Ovary (tissue), 9 donors: Measurements from ENCODE around the gene SMPD1. TPM values are rescaled to one million over a fixed set of nuclear protein-coding genes. Genes with fewer than 3 reads are reported as not detected.
"Not testable (repeated sequence)": the region's sequence is repeated elsewhere in the genome, so short reads cannot be mapped to it uniquely, and the experiment has no call there.

ENCODE experiments used
- DNase-seq, 5 donors: peaks; one replicate each; pipeline ENCODE4 v3.0.0-alpha.2; 2019 to 2020
- H3K27ac ChIP-seq, 2 donors: fragments of 200-600 bp; one replicate each; pipeline versions ENCODE4 v1.5.1 to v1.8.0; 2019 to 2022
- H3K27me3 ChIP-seq: fragments of 200-600 bp; one replicate; pipeline ENCODE4 v1.8.0; 2022
- H3K36me3 ChIP-seq: fragments of 200-600 bp; sonication (generic); one replicate; pipeline ENCODE4 v1.5.1; 2019
- H3K4me1 ChIP-seq: one replicate; pipeline ENCODE4 v1.8.1; 2013; ENCODE audit warnings: mild to moderate bottlenecking, moderate library complexity; ENCODE audit not compliant: insufficient read depth
- H3K4me3 ChIP-seq: fragments of 200-600 bp; sonication (generic); one replicate; pipeline ENCODE4 v1.5.1; 2017
- H3K9me3 ChIP-seq, 2 donors: fragments of 200-600 bp in 1 of 2; sonication (generic) in 1 of 2; one replicate each; pipeline versions ENCODE4 v1.5.1 to v1.8.1; 2013 to 2019; ENCODE audit warnings: mild to moderate bottlenecking in 1 of 2, moderate library complexity in 1 of 2
- EP300 ChIP-seq: sonication (generic); formaldehyde crosslinking; IDR thresholded peaks from one replicate; pipeline ENCODE4 v1.6.1; 2017; ENCODE audit warnings: antibody characterized with exemption
- POLR2A ChIP-seq: fragments of 450-650 bp; IDR thresholded peaks from one replicate; pipeline ENCODE4 v1.6.1; 2017; ENCODE audit warnings: antibody characterized with exemption, mild to moderate bottlenecking, moderate library complexity
- WGBS, 3 donors: extraction: QIAGEN DNeasy Blood & Tissue Kit in 1 of 3; methylation state at CpG; one replicate each; pipeline versions ENCODE4 v1.1.5 to v1.1.7; 2013 to 2017; 5-methylcytosine and 5-hydroxymethylcytosine counted together
- intact Hi-C, 4 donors: fragments of 100-400 bp; cut with DNase I; formaldehyde crosslinking; loops; one replicate each; pipeline versions ENCODE4 v1.11.0 to v1.15.1; 2022 to 2023
- polyA plus RNA-seq, 2 donors: library from polyadenylated mRNA; stranded (reverse); fragments of 200-250 nt in 1 of 2; fragments of 350-450 nt in 1 of 2; fragmentation: Illumina TruSeq in 1 of 2; extraction: RNeasy Lipid Tissue Mini Kit (QIAGEN cat#74804) in 1 of 2; gene quantifications; one replicate each; pipeline ENCODE4 v1.2.3, GENCODE V29; 2013 to 2014
- total RNA-seq, 7 donors: library from RNA; depleted of rRNA in 2 of 7; stranded (reverse); fragments of >200 nt in 2 of 7; fragmentation: NEBNext Ultra II Directional in 3 of 7; extraction: Animal tissue kit (Norgen Biotek cat#: 25700) in 3 of 7; gene quantifications; one replicate each; pipeline versions ENCODE4 v1.1.0 to v1.2.4, GENCODE V29; 2016 to 2023
- TF ChIP-seq, protein P1 (sequence below), 3 donors: fragments of 450-650 bp in 2 of 3; fragments of 200-600 bp in 1 of 3; IDR thresholded peaks; one replicate each; pipeline versions ENCODE4 v1.5.1 to v1.8.0; 2016 to 2022; ENCODE audit warnings: antibody characterized with exemption in 3 of 3, mild to moderate bottlenecking in 1 of 3
- donor health status: DM: no; HTN: no; CAD: no; lungs with moderate emphysema.
- donor health status: DM: no; HTN: no; CAD: no.
- donor health status: Bipolar disorder and iron deficiency.
- donor health status: DM: yes; HTN: yes; CAD: no.
- donor health status: DM: no; HTN: no; CAD: no.
- donor health status: DM: yes; HTN: yes; CAD: no.

SMPD1 gene
- total and polyA plus RNA-seq, 9 donors: 12.9 to 50.5 (median 30.7) TPM

DNA sequence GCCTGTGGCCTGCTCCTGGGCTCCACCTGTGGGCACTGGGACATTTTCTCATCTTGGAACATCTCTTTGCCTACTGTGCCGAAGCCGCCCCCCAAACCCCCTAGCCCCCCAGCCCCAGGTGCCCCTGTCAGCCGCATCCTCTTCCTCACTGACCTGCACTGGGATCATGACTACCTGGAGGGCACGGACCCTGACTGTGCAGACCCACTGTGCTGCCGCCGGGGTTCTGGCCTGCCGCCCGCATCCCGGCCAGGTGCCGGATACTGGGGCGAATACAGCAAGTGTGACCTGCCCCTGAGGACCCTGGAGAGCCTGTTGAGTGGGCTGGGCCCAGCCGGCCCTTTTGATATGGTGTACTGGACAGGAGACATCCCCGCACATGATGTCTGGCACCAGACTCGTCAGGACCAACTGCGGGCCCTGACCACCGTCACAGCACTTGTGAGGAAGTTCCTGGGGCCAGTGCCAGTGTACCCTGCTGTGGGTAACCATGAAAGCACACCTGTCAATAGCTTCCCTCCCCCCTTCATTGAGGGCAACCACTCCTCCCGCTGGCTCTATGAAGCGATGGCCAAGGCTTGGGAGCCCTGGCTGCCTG lies 1.4 kb downstream of the SMPD1 start:
- Histone ChIP-seq H3K4me3 (no peak overlapping the region), H3K9me3 (no peaks in the 10 kb centered on the region), H3K36me3 (no peaks in the 10 kb centered on the region), H3K27me3 (no peaks in the 10 kb centered on the region), H3K4me1 (peaks cover 3% of the 10 kb centered on the region), H3K27ac (no peak overlapping the region)
- TF ChIP-seq, protein P1, sequence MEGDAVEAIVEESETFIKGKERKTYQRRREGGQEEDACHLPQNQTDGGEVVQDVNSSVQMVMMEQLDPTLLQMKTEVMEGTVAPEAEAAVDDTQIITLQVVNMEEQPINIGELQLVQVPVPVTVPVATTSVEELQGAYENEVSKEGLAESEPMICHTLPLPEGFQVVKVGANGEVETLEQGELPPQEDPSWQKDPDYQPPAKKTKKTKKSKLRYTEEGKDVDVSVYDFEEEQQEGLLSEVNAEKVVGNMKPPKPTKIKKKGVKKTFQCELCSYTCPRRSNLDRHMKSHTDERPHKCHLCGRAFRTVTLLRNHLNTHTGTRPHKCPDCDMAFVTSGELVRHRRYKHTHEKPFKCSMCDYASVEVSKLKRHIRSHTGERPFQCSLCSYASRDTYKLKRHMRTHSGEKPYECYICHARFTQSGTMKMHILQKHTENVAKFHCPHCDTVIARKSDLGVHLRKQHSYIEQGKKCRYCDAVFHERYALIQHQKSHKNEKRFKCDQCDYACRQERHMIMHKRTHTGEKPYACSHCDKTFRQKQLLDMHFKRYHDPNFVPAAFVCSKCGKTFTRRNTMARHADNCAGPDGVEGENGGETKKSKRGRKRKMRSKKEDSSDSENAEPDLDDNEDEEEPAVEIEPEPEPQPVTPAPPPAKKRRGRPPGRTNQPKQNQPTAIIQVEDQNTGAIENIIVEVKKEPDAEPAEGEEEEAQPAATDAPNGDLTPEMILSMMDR (IDR thresholded peaks at IDR 0.05): no peak
- TF ChIP-seq EP300: no peak
- no peak for TF ChIP-seq POLR2A
- WGBS, 3 donors: 93 to 99% (median 98%) methylated on average over 13 to 18 of the region's 18 CpGs
- intact Hi-C loops: no loop called here
- no peak for DNase-seq

DNA sequence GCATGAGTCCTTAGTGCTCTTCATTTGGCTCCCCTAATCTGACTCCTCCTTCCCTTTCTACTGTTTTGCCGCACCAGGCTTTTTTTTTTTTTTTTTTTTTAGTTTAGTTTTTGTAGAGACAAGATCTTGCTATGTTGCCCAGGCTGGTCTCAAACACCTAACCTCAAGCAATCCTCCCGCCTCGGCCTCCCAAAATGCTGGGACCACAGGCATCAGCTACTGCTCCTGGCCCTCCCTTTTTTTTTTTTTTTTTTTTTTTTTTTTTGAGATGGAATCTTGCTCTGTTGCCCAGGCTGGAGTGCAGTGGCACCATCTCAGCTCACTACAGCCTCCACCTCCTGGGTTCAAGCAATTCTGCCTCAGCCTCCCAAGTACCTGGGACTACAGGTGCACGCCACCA lies 2.0 kb downstream of the SMPD1 start:
- H3K36me3 ChIP-seq, H3K4me3 ChIP-seq, intact Hi-C loops, H3K4me1 ChIP-seq, H3K27me3 ChIP-seq, H3K9me3 ChIP-seq, DNase-seq, H3K27ac ChIP-seq: not testable (repeated sequence)
- 91 to 97% (median 96%) methylated on average over 4 of the region's 4 CpGs for WGBS, 3 donors

DNA sequence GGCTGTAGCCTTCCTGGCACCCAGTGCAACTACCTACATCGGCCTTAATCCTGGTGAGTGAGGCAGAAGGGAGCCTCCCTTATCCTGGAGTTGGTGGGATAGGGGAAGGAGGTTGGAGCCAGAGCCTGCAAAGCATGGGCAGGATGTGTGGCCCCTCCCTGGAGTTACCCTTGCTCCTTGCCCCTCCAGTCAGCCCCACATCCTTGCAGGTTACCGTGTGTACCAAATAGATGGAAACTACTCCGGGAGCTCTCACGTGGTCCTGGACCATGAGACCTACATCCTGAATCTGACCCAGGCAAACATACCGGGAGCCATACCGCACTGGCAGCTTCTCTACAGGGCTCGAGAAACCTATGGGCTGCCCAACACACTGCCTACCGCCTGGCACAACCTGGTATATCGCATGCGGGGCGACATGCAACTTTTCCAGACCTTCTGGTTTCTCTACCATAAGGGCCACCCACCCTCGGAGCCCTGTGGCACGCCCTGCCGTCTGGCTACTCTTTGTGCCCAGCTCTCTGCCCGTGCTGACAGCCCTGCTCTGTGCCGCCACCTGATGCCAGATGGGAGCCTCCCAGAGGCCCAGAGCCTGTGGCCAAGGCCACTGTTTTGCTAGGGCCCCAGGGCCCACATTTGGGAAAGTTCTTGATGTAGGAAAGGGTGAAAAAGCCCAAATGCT lies 3.9 kb downstream of the SMPD1 start:
- Histone ChIP-seq H3K4me1 (peaks cover 10% of the 10 kb centered on the region), H3K27ac (no peak overlapping the region), H3K36me3 (no peaks in the 10 kb centered on the region), H3K9me3 (no peaks in the 10 kb centered on the region), H3K27me3 (no peaks in the 10 kb centered on the region), H3K4me3 (no peak overlapping the region)
- intact Hi-C loops: no loop called here
- TF ChIP-seq EP300: no peak
- TF ChIP-seq, protein P1 (IDR thresholded peaks at IDR 0.05): no peak
- no peak for TF ChIP-seq POLR2A
- WGBS, 3 donors: 78 to 89% (median 86%) methylated on average over 16 of the region's 16 CpGs
- no peak for DNase-seq

DNA sequence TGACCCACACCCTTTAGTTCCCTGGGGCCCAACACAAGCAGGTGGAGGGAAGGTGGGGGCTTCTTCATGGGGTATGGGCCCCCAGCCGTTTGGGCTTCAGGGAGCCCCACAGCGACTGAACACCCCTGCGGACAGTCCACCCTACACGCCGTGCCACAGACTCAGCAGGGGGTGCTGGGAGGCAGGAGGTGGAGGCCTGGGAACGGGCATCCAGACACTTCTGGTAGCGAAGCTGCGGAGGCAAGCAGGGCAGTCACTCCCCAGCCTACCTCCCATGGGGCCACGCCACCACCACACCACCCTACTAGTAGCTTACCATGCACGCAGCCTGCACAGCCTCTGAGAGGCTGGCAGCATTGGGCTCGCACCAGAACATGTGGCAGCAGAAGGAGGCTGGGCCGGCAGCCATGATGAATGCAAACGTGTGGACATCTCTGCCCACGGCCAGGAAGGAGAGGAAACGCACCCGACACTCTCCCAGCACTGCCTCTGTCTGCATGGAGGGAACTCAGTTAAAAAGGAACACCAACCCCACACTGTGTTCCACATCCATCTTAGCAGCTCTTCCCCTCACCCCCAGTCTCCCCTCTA lies 5.3 kb downstream of the SMPD1 start:
- no peaks in the 10 kb centered on the region for H3K27me3 ChIP-seq
- no peak for DNase-seq
- no peaks in the 10 kb centered on the region for H3K36me3 ChIP-seq
- WGBS, 3 donors: 84 to 88% (median 84%) methylated on average over 16 of the region's 16 CpGs
- intact Hi-C loops: no loop called here
- peaks cover 10% of the 10 kb centered on the region for H3K4me1 ChIP-seq
- no peak overlapping the region for H3K27ac ChIP-seq
- TF ChIP-seq EP300 (no peak), POLR2A (no peak)
- TF ChIP-seq, protein P1 (IDR thresholded peaks at IDR 0.05): no peak
- H3K9me3 ChIP-seq: no peaks in the 10 kb centered on the region
- no peak overlapping the region for H3K4me3 ChIP-seq

DNA sequence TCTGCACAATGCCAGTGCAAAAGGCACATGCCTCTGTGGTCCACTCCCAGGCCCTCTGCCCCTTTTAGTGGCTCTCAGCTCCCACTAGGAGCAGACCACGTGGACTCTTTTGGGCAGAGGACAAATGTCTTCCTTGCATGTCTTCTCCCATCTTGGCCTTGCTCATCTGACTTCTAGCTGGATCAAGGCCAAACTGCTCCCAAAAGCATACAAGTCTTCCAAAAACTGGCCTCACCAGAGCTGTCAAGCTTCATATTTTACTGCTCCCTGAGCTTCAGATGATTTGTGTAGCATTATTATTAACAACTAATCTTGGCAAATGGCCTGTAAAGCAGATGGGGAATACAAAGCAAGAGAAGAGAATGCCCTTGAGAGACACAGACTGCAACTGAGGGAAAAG lies 6.9 kb downstream of the SMPD1 start:
- TF ChIP-seq, protein P1 (IDR thresholded peaks at IDR 0.05): no peak
- no peak for TF ChIP-seq POLR2A
- TF ChIP-seq EP300: no peak
- Histone ChIP-seq H3K4me1 (peaks cover 7% of the 10 kb centered on the region), H3K9me3 (no peaks in the 10 kb centered on the region), H3K27ac (no peak overlapping the region), H3K4me3 (no peak overlapping the region), H3K27me3 (no peaks in the 10 kb centered on the region), H3K36me3 (no peaks in the 10 kb centered on the region)
- WGBS, 3 donors: 16 to 23% (median 21%) methylated on average over 1 of the region's 1 CpG
- DNase-seq: no peak
- intact Hi-C loops: no loop called here
